ENCODE results near the gene ESRP2. TPM values are rescaled to one million over a fixed set of nuclear protein-coding genes. Genes with fewer than 3 reads are reported as not detected.
A peak's percentile ranks its signal among the peaks of the same experiment; 100 is the strongest.

Gene ESRP2
- total RNA-seq (10 to 100 TPM; 20.1 to 43.4 (median 33.3) TPM), polyA plus RNA-seq (10 to 100 TPM; 35.5 to 45.5 TPM)

DNA sequence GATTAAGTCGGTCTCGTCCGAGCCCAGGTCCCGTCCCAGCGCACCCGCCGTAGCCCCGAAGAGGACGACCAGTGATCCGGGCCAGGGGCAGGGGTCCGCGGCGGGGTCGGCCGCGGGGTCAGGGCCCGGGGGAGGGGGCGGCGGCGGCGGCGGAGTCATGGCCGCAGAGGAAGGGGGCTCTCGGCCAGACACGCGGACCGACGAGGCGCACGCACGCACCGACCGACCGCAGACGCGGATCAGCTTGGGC is at the start of gene ESRP2:
TSS of gene ESRP2 (minus strand) at position 241 of the 250 bp plus-strand sequence. CDS start at position 159, 82 bp downstream.
- Histone ChIP-seq H3K4me1 (peaks cover 8 to 26% (median 10%) of the 10 kb centered on the region in 3 donors), H3K36me3 (peaks cover 4 to 17% (median 16%) of the 10 kb centered on the region in 3 donors), H3K27me3 (no peaks in the 10 kb centered on the region), H3K27ac (peak within 1 kb of the TSS; percentile 83 to 99 (median 95)), H3K9me3 (no peaks in the 10 kb centered on the region), H3K4me3 (peak within 1 kb of the TSS; percentile 47 to 86 (median 74))
- intact Hi-C loops (cut with DNase I) = loop anchor here in 2 of 3 donors (5.0 to 10.0 kb wide), 3 partner anchors 51 to 251 kb away; partner anchors contain the start of genes DPEP3 (in 1 of the 2) and NFATC3 (in 1 of the 2)
- DNase-seq = no peak
- 2% methylated on average over 14 to 36 of the region's 36 CpGs for WGBS, 2 donors
- FAIRE-seq = no peak
- TF ChIP-seq, protein P1, sequence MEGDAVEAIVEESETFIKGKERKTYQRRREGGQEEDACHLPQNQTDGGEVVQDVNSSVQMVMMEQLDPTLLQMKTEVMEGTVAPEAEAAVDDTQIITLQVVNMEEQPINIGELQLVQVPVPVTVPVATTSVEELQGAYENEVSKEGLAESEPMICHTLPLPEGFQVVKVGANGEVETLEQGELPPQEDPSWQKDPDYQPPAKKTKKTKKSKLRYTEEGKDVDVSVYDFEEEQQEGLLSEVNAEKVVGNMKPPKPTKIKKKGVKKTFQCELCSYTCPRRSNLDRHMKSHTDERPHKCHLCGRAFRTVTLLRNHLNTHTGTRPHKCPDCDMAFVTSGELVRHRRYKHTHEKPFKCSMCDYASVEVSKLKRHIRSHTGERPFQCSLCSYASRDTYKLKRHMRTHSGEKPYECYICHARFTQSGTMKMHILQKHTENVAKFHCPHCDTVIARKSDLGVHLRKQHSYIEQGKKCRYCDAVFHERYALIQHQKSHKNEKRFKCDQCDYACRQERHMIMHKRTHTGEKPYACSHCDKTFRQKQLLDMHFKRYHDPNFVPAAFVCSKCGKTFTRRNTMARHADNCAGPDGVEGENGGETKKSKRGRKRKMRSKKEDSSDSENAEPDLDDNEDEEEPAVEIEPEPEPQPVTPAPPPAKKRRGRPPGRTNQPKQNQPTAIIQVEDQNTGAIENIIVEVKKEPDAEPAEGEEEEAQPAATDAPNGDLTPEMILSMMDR (IDR thresholded peaks at IDR 0.05) = no peak
- ATAC-seq = no peak

DNA sequence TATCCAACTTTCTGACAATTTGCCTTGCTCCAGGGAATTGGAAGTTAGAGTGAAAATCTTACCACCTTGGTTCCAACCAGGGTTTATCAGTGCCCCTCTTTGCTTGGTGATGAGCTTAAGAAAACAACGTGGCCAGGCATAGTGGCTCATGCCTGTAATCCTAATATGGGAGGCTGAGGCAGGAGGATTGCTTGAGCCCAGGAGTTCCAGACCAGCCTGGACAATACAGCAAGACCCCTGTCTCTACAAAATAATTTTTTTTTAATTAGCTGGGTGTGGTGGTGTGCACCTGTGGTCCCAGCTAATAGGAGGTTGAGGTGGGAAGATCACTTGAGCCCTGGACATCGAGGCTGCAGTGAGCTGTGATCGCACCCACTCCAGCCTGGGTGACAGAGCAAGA is 49.8 kb upstream of the ESRP2 start:
- Histone ChIP-seq H3K4me3 (no peak overlapping the region), H3K27me3 (no peaks in the 10 kb centered on the region), H3K27ac (no peak overlapping the region), H3K4me1 (no peaks in the 10 kb centered on the region), H3K36me3 (no peaks in the 10 kb centered on the region), H3K9me3 (no peaks in the 10 kb centered on the region)
- FAIRE-seq = no peak
- no peak for DNase-seq
- 92 to 94% methylated on average over 3 of the region's 3 CpGs for WGBS, 2 donors
- TF ChIP-seq, protein P1 (IDR thresholded peaks at IDR 0.05) = no peak
- no peak for ATAC-seq
- intact Hi-C loops (cut with DNase I) = loop anchor here in 1 of 3 donors (5.0 kb wide), 1 partner anchor 48 kb away; the partner anchor contains the start of gene ESRP2

DNA sequence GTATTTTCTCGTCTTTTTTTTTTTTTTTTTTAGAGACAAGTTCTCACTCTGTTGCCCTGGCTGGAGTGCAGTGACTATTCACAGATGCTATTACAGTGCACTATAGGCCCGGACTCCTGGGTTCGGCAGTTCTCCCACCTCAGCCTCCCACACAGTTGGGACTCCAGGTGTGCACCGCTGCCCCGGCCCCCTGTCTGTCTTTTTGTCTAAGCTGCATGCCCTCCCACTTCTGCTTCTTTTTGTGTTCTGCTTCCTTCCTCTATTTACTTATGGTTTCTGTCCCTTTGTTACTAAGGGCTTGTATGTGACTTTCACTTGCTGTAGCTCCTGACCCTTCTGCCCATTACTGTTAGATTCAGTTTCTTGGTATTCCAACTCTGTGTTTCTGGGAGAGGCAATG is 48.9 kb upstream of the ESRP2 start:
- no peak for FAIRE-seq

DNA sequence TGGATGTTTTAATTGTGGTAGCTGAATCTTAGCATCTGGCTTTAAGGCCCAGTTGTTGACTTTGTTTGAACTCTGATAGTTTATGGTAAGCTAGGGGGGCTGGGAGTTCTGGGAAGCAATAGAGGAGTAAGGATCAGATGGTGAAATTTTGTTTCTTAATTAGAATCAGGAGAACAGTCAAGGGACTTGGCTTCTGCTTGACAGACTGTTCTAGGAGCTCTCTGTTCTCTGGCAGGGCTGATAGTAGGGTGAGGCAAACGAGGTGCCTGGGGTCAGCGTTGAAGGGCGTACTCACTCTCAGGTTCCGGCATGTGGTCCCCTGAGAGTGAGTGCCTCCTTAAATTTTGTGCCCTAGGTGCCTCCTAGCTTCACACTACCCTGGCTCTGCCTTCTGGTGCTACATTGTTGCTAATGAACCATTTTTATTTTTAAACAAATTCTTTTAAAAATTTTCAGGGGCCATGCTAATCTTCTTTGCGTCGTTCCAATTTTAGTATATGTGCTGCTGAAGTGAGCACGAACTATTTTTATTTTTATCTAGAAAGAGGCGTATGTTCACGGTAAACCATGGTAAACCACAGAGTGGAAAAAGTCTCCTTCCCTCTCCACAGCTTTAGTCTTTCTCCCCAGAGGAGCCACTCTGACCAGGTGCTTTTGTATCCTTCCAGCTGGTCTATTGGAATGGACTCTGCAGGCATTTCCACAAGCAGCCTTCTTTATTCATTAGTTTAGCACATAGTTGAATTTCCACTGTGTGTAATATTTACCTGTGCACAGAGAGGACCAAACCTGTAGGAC is 48.1 kb upstream of the ESRP2 start:
- no peaks in the 10 kb centered on the region for H3K27me3 ChIP-seq
- peak in 2 of 4 donors; percentile 24 to 30 for ATAC-seq
- no peak for DNase-seq
- TF ChIP-seq, protein P1 (IDR thresholded peaks at IDR 0.05) = no peak
- H3K36me3 ChIP-seq = no peaks in the 10 kb centered on the region
- WGBS, 2 donors = 78 to 79% methylated on average over 9 of the region's 9 CpGs
- intact Hi-C loops (cut with DNase I) = no loop called here
- H3K9me3 ChIP-seq = no peaks in the 10 kb centered on the region
- no peak overlapping the region for H3K4me3 ChIP-seq
- no peaks in the 10 kb centered on the region for H3K4me1 ChIP-seq
- no peak for FAIRE-seq
- H3K27ac ChIP-seq = peak overlapping the region in 1 of 4 donors; percentile 11

More for the DNA sequence above, 48.9 kb upstream of the ESRP2 start:
- no peaks in the 10 kb centered on the region for H3K36me3 ChIP-seq
- H3K27ac ChIP-seq = no peak overlapping the region
- TF ChIP-seq, protein P1 (IDR thresholded peaks at IDR 0.05) = no peak
- intact Hi-C loops (cut with DNase I) = loop anchor here in 1 of 3 donors (5.0 kb wide), 1 partner anchor 48 kb away; the partner anchor contains the start of gene ESRP2
- WGBS, 2 donors = 70 to 91% methylated on average over 4 to 5 of the region's 5 CpGs
- no peaks in the 10 kb centered on the region for H3K9me3 ChIP-seq
- DNase-seq (no peak), ATAC-seq (peak in 2 of 4 donors; percentile 17 to 64)
- H3K4me1 ChIP-seq = no peaks in the 10 kb centered on the region
- H3K4me3 ChIP-seq = no peak overlapping the region
- no peaks in the 10 kb centered on the region for H3K27me3 ChIP-seq

DNA sequence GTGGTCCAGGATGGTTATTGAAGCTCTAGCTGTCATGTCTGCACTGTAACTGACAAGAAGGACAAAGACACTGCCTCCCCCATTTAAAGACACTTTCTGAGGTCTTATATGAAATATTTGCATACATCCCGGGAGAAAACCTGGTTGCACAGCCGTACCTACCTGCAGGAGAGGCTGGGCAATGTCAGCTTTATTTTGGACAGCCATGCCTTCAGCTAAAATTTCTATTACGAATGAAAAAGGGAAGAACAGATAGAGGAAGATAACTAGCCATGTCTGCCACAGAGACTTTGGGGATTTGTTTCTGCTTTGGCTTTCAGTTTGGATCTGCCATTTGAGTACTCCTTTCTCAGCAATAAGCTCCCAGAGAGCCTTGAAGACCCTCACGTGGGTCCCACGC is 47.4 kb upstream of the ESRP2 start:
- 66 to 67% methylated on average over 5 of the region's 5 CpGs for WGBS, 2 donors
- Histone ChIP-seq H3K4me1 (no peaks in the 10 kb centered on the region), H3K27me3 (no peaks in the 10 kb centered on the region), H3K36me3 (no peaks in the 10 kb centered on the region), H3K9me3 (no peaks in the 10 kb centered on the region), H3K27ac (peak overlapping the region in 1 of 4 donors; percentile 11), H3K4me3 (no peak overlapping the region)
- intact Hi-C loops (cut with DNase I) = no loop called here
- ATAC-seq (peak in 1 of 4 donors; percentile 16), DNase-seq (no peak), FAIRE-seq (no peak)
- TF ChIP-seq, protein P1 (IDR thresholded peaks at IDR 0.05) = no peak

All from pancreas (tissue), 10 donors.